ENCODE measurements around the gene ZNF236.
"Not testable (repeated sequence)": the region's sequence is repeated elsewhere in the genome, so short reads cannot be mapped to it uniquely, and the experiment has no call there.

Gene ZNF236

GRCh38 chr18:77012806-77013541, 190.6 kb downstream of the ZNF236 start:
- DNase-seq = peak in 1 of 2 donors; percentile 28

- DNase-seq = peak; percentile 75 to 92
These were observed 191.6 kb downstream of the ZNF236 start for GRCh38 chr18:77013811-77014521.

- DNase-seq = no peak
These were observed 192.2 kb downstream of the ZNF236 start for GRCh38 chr18:77014538-77014937.

- DNase-seq = peak; percentile 62 to 71
These were observed 192.8 kb downstream of the ZNF236 start for GRCh38 chr18:77015169-77015568.

- DNase-seq = peak; percentile 46 to 53
These were observed 193.7 kb downstream of the ZNF236 start for GRCh38 chr18:77015771-77016710.

- no peak for DNase-seq
These were observed 194.6 kb downstream of the ZNF236 start for GRCh38 chr18:77016936-77017335.

GRCh38 chr18:77017355-77017754, 195.0 kb downstream of the ZNF236 start:
- no peak for DNase-seq

GRCh38 chr18:77018650-77019049, 196.3 kb downstream of the ZNF236 start:
- not testable (repeated sequence) for DNase-seq

GRCh38 chr18:77019641-77020040, 197.3 kb downstream of the ZNF236 start:
- DNase-seq = no peak
